HCT116 (cell line): ENCODE measurements around the gene FGB.

ENCODE experiments used
- ATF3 ChIP-seq: IDR thresholded peaks from 2 replicates; pipeline ENCODE4 v1.6.1; 2012
- CBX3 ChIP-seq: IDR thresholded peaks from 2 replicates; pipeline ENCODE4 v1.6.1; 2012; ENCODE audit warnings: low read depth
- CTCF ChIP-seq, 3 experiments: fragments of 200-600 bp in 1 of 3; sonication (generic) in 1 of 3; IDR thresholded peaks in 2 of 3; conservative IDR thresholded peaks in 1 of 3; 2 replicates each; pipeline ENCODE4 v1.5.1; 2012 to 2017; ENCODE audit warnings: low read depth in 2 of 3, low read length in 2 of 3, antibody characterized with exemption in 1 of 3, borderline replicate concordance in 1 of 3, control low read depth in 1 of 3, mild to moderate bottlenecking in 1 of 3, mixed read lengths in 1 of 3, mixed run types in 1 of 3, moderate library complexity in 1 of 3; ENCODE audit not compliant: insufficient read depth in 1 of 3
- EGR1 ChIP-seq: IDR thresholded peaks from 2 replicates; pipeline ENCODE4 v1.6.1; 2012; ENCODE audit warnings: low read depth
- EZH2 ChIP-seq: fragments of 200-600 bp; sonication (generic); IDR thresholded peaks from 2 replicates; pipeline ENCODE4 v1.6.1; 2017; ENCODE audit warnings: antibody characterized with exemption, mixed run types
- EZH2phosphoT487 ChIP-seq: fragments of 200-600 bp; IDR thresholded peaks from 2 replicates; pipeline ENCODE4 v1.6.1; 2018; ENCODE audit warnings: antibody characterized with exemption, borderline replicate concordance
- JUND ChIP-seq: IDR thresholded peaks from 2 replicates; pipeline ENCODE4 v1.6.1; 2012
- POLR2A ChIP-seq: IDR thresholded peaks from 2 replicates; pipeline ENCODE4 v1.7.0; 2011; ENCODE audit warnings: borderline replicate concordance; ENCODE audit not compliant: insufficient read depth, insufficient read length; ENCODE audit errors: extremely low read depth
- POLR2AphosphoS5 ChIP-seq: IDR thresholded peaks from 2 replicates; pipeline ENCODE4 v1.6.1; 2011; ENCODE audit warnings: mild to moderate bottlenecking, low read depth, low read length, moderate library complexity
- REST ChIP-seq: IDR thresholded peaks from 2 replicates; pipeline ENCODE4 v1.6.1; 2012; ENCODE audit warnings: low read depth
- TCF7L2 ChIP-seq: IDR thresholded peaks from 2 replicates; pipeline ENCODE4 v1.7.0; 2011; ENCODE audit warnings: borderline replicate concordance, inconsistent platforms; ENCODE audit not compliant: insufficient read depth, insufficient read length; ENCODE audit errors: extremely low read depth
- YY1 ChIP-seq: IDR thresholded peaks from 2 replicates; pipeline ENCODE4 v1.6.1; 2011; ENCODE audit warnings: low read length, low read depth, moderate library complexity, mild to moderate bottlenecking; ENCODE audit not compliant: insufficient replicate concordance; ENCODE audit errors: extremely low read depth
- ZNF274 ChIP-seq: fragments of 200-500 bp; sonication (Bioruptor generic); IDR thresholded peaks from 2 replicates; pipeline ENCODE4 v1.6.1; 2014; ENCODE audit warnings: mild to moderate bottlenecking, low read depth, low read length, inconsistent platforms
- TF ChIP-seq, protein P1 (sequence below): IDR thresholded peaks from 2 replicates; pipeline ENCODE4 v1.6.1; 2012

DNA sequence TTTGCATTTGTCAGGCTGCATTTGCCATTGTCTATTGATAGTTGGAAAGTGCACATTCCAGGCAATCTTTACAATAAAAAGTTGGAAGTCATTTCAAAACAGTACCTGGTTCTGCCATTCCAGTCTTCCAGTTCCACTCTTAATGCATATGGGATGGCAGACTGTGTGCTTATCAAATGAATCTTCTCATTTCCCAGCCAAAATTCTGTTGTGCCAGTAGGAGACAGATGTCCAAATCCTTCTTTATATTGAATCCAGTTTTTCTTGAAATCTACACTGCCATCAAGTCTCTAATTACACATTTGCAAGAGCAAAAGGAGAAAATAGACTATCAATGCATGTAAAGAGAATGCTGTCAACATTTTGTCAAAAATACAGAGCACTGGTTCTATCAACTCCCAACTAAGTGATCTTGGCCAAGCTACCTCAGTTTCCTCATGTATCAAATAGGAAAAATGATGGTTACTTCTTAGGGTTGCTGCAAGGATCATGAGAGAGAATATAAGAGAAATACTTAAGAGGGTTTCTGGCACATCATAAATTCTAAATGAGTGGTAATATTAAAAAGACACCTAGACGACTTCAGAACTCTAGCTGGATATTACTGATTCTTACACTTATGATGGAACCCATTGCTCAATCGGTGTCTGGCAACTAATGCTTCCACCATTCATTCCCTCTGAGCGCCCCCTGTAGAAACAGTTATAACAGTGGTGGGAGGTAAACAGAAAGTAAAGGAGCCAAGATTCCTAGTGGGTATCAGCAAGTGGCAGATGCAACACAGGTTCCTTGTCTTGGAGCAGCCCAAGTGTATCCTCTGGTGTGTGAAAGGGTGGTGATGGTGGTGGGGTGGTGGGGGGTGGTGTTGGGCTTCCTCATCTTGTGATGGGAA, 45.8 kb downstream of the FGB start:
- TF ChIP-seq CTCF (IDR thresholded peaks at IDR 0.05 in 2 of 3, conservative IDR thresholded peaks at IDR 0.05 in 1 of 3; ENCODE audit: borderline replicate concordance in 1 of 3, insufficient read depth in 1 of 3, low read depth in 2 of 3, low read length in 2 of 3) (no peak), TCF7L2 (no peak), JUND (no peak), POLR2A (no peak), REST (no peak), ATF3 (no peak), ZNF274 (no peak), EGR1 (no peak), CBX3 (no peak), POLR2AphosphoS5 (no peak), EZH2 (no peak), EZH2phosphoT487 (no peak), YY1 (no peak)
- TF ChIP-seq, protein P1, sequence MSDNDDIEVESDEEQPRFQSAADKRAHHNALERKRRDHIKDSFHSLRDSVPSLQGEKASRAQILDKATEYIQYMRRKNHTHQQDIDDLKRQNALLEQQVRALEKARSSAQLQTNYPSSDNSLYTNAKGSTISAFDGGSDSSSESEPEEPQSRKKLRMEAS, result no peak
